Liver (tissue), 3 donors: ENCODE results near the gene NCK2.

Experiments
- EGR1 ChIP-seq, 2 donors: IDR thresholded peaks; 2 replicates each; pipeline ENCODE4 v1.6.1; 2016 to 2018; ENCODE audit warnings: antibody characterized with exemption in 2 of 2, low read depth in 2 of 2
- GABPA ChIP-seq, 2 donors: IDR thresholded peaks in 1 of 2; conservative IDR thresholded peaks in 1 of 2; 2 replicates each; pipeline ENCODE4 v1.6.1; 2016; ENCODE audit warnings: antibody characterized with exemption in 2 of 2, mild to moderate bottlenecking in 1 of 2, moderate library complexity in 1 of 2
- RAD21 ChIP-seq, 2 donors: IDR thresholded peaks; 2 replicates each; pipeline ENCODE4 v1.6.1; 2016; ENCODE audit warnings: antibody characterized with exemption in 2 of 2, mild to moderate bottlenecking in 2 of 2
- SP1 ChIP-seq: IDR thresholded peaks from 2 replicates; pipeline ENCODE4 v1.6.1; 2018; ENCODE audit warnings: antibody characterized with exemption, mild to moderate bottlenecking
- TAF1 ChIP-seq: conservative IDR thresholded peaks from 2 replicates; pipeline ENCODE4 v1.6.1; 2016; ENCODE audit warnings: antibody characterized with exemption, mild to moderate bottlenecking
- YY1 ChIP-seq: IDR thresholded peaks from 2 replicates; pipeline ENCODE4 v1.6.1; 2016; ENCODE audit warnings: antibody characterized with exemption, mild to moderate bottlenecking
- TF ChIP-seq, protein P1 (sequence below): fragments of 150-350 bp; IDR thresholded peaks from 2 replicates; pipeline ENCODE4 v1.5.1; 2017; ENCODE audit warnings: improper control_type of control experiment, low read depth, low read length; ENCODE audit not compliant: missing input control
- TF ChIP-seq, protein P2 (sequence below): IDR thresholded peaks from 2 replicates; pipeline ENCODE4 v1.6.1; 2016; ENCODE audit warnings: antibody characterized with exemption
- TF ChIP-seq, protein P3 (sequence below): IDR thresholded peaks from 2 replicates; pipeline ENCODE4 v1.6.1; 2016; ENCODE audit warnings: antibody characterized with exemption
- TF ChIP-seq, protein P4 (sequence below): IDR thresholded peaks from 2 replicates; pipeline ENCODE4 v1.6.1; 2016; ENCODE audit warnings: antibody characterized with exemption, mild to moderate bottlenecking
- donor health status: healthy.
- donor health status: healthy.

DNA sequence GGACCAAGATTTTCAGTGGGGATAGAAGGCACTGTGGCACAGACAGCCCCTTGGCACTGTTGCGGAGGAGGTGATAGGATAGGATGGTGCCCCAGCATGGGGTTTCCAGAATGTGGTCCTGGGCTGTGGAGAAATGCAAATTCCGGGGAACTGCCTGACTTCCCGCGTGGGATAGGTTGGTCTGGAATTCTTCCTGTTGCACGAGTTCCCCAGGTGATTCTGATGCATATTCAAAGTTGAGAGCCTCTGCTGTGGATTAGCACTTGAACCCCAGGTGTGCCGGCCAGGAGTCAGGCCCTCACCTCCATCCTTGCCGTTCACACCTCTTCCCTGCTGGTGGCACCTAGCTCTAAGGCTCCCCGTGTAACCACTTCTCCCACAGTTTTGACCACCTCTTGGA lies 15.5 kb downstream of the NCK2 start:
- TF ChIP-seq, protein P1, sequence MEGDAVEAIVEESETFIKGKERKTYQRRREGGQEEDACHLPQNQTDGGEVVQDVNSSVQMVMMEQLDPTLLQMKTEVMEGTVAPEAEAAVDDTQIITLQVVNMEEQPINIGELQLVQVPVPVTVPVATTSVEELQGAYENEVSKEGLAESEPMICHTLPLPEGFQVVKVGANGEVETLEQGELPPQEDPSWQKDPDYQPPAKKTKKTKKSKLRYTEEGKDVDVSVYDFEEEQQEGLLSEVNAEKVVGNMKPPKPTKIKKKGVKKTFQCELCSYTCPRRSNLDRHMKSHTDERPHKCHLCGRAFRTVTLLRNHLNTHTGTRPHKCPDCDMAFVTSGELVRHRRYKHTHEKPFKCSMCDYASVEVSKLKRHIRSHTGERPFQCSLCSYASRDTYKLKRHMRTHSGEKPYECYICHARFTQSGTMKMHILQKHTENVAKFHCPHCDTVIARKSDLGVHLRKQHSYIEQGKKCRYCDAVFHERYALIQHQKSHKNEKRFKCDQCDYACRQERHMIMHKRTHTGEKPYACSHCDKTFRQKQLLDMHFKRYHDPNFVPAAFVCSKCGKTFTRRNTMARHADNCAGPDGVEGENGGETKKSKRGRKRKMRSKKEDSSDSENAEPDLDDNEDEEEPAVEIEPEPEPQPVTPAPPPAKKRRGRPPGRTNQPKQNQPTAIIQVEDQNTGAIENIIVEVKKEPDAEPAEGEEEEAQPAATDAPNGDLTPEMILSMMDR = no peak
- TF ChIP-seq GABPA (IDR thresholded peaks at IDR 0.05 in 1 of 2, conservative IDR thresholded peaks at IDR 0.05 in 1 of 2) (no peak), TAF1 (no peak), EGR1 (IDR thresholded peaks at IDR 0.05; ENCODE audit: low read depth in 2 of 2) (no peak), YY1 (no peak), RAD21 (IDR thresholded peaks at IDR 0.05) (no peak), SP1 (no peak)
- TF ChIP-seq, protein P2, sequence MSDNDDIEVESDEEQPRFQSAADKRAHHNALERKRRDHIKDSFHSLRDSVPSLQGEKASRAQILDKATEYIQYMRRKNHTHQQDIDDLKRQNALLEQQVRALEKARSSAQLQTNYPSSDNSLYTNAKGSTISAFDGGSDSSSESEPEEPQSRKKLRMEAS = no peak
- TF ChIP-seq, protein P3, sequence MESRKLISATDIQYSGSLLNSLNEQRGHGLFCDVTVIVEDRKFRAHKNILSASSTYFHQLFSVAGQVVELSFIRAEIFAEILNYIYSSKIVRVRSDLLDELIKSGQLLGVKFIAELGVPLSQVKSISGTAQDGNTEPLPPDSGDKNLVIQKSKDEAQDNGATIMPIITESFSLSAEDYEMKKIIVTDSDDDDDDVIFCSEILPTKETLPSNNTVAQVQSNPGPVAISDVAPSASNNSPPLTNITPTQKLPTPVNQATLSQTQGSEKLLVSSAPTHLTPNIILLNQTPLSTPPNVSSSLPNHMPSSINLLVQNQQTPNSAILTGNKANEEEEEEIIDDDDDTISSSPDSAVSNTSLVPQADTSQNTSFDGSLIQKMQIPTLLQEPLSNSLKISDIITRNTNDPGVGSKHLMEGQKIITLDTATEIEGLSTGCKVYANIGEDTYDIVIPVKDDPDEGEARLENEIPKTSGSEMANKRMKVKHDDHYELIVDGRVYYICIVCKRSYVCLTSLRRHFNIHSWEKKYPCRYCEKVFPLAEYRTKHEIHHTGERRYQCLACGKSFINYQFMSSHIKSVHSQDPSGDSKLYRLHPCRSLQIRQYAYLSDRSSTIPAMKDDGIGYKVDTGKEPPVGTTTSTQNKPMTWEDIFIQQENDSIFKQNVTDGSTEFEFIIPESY = no peak
- TF ChIP-seq, protein P4, sequence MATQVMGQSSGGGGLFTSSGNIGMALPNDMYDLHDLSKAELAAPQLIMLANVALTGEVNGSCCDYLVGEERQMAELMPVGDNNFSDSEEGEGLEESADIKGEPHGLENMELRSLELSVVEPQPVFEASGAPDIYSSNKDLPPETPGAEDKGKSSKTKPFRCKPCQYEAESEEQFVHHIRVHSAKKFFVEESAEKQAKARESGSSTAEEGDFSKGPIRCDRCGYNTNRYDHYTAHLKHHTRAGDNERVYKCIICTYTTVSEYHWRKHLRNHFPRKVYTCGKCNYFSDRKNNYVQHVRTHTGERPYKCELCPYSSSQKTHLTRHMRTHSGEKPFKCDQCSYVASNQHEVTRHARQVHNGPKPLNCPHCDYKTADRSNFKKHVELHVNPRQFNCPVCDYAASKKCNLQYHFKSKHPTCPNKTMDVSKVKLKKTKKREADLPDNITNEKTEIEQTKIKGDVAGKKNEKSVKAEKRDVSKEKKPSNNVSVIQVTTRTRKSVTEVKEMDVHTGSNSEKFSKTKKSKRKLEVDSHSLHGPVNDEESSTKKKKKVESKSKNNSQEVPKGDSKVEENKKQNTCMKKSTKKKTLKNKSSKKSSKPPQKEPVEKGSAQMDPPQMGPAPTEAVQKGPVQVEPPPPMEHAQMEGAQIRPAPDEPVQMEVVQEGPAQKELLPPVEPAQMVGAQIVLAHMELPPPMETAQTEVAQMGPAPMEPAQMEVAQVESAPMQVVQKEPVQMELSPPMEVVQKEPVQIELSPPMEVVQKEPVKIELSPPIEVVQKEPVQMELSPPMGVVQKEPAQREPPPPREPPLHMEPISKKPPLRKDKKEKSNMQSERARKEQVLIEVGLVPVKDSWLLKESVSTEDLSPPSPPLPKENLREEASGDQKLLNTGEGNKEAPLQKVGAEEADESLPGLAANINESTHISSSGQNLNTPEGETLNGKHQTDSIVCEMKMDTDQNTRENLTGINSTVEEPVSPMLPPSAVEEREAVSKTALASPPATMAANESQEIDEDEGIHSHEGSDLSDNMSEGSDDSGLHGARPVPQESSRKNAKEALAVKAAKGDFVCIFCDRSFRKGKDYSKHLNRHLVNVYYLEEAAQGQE = no peak
